Measurements from ENCODE around the gene ZGRF1. TPM values are rescaled to one million over a fixed set of nuclear protein-coding genes. Genes with fewer than 3 reads are reported as not detected.
"Not testable (repeated sequence)": the region's sequence is repeated elsewhere in the genome, so short reads cannot be mapped to it uniquely, and the experiment has no call there.

ZGRF1 gene
- total RNA-seq, 1 donor from 2014 or later = 20.0 TPM

- no peak for TF ChIP-seq CTCF (IDR thresholded peaks at IDR 0.05; ENCODE audit: unreplicated experiment)
- Mint-ChIP-seq H3K27ac (no peak overlapping the region), H3K9me3 (ENCODE audit: low read depth) (no peaks in the 10 kb centered on the region), H3K4me1 (ENCODE audit: low read depth) (peaks cover 4% of the 10 kb centered on the region), H3K27me3 (no peaks in the 10 kb centered on the region), H3K36me3 (ENCODE audit: insufficient read depth) (peaks cover 8% of the 10 kb centered on the region), H3K4me3 (ENCODE audit: low read depth) (no peak overlapping the region)
- no peak for DNase-seq (ENCODE audit: low spot score, unreplicated experiment)
Observed at GRCh38 chr4:112646632-112647537, 10.2 kb upstream of the ZGRF1 start.

GRCh38 chr4:112645541-112646329, 9.0 kb upstream of the ZGRF1 start:
- peaks cover 4% of the 10 kb centered on the region for H3K4me1 Mint-ChIP-seq (ENCODE audit: low read depth)
- no peaks in the 10 kb centered on the region for H3K27me3 Mint-ChIP-seq
- H3K9me3 Mint-ChIP-seq (ENCODE audit: low read depth) = no peaks in the 10 kb centered on the region
- H3K36me3 Mint-ChIP-seq (ENCODE audit: insufficient read depth) = peaks cover 9% of the 10 kb centered on the region
- TF ChIP-seq CTCF (IDR thresholded peaks at IDR 0.05; ENCODE audit: unreplicated experiment) = no peak
- no peak for DNase-seq (ENCODE audit: low spot score, unreplicated experiment)
- H3K27ac Mint-ChIP-seq = no peak overlapping the region
- no peak overlapping the region for H3K4me3 Mint-ChIP-seq (ENCODE audit: low read depth)

GRCh38 chr4:112644595-112645535, 8.2 kb upstream of the ZGRF1 start:
- not testable (repeated sequence) for H3K36me3 Mint-ChIP-seq (ENCODE audit: insufficient read depth); H3K4me3 Mint-ChIP-seq (ENCODE audit: low read depth); H3K27ac Mint-ChIP-seq; DNase-seq (ENCODE audit: low spot score, unreplicated experiment); H3K9me3 Mint-ChIP-seq (ENCODE audit: low read depth); H3K4me1 Mint-ChIP-seq (ENCODE audit: low read depth); H3K27me3 Mint-ChIP-seq

- Mint-ChIP-seq H3K9me3 (ENCODE audit: low read depth) (no peaks in the 10 kb centered on the region), H3K4me3 (ENCODE audit: low read depth) (no peak overlapping the region), H3K36me3 (ENCODE audit: insufficient read depth) (peaks cover 8% of the 10 kb centered on the region), H3K27me3 (no peaks in the 10 kb centered on the region), H3K27ac (no peak overlapping the region), H3K4me1 (ENCODE audit: low read depth) (peaks cover 5% of the 10 kb centered on the region)
- no peak for TF ChIP-seq CTCF (IDR thresholded peaks at IDR 0.05; ENCODE audit: unreplicated experiment)
- DNase-seq (ENCODE audit: low spot score, unreplicated experiment) = no peak
Observed at GRCh38 chr4:112642526-112642925, 5.8 kb upstream of the ZGRF1 start.

- DNase-seq (ENCODE audit: low spot score, unreplicated experiment) = no peak
- Mint-ChIP-seq H3K4me3 (ENCODE audit: low read depth) (no peak overlapping the region), H3K27me3 (no peaks in the 10 kb centered on the region), H3K4me1 (ENCODE audit: low read depth) (peaks cover 6% of the 10 kb centered on the region), H3K36me3 (ENCODE audit: insufficient read depth) (peaks cover 2% of the 10 kb centered on the region), H3K9me3 (ENCODE audit: low read depth) (no peaks in the 10 kb centered on the region), H3K27ac (no peak overlapping the region)
- no peak for TF ChIP-seq CTCF (IDR thresholded peaks at IDR 0.05; ENCODE audit: unreplicated experiment)
Observed at GRCh38 chr4:112637552-112637866, 800 bp upstream of the ZGRF1 start.
